Activated CD8-positive, alpha-beta memory T cell treated with anti-CD3 and anti-CD28 coated beads, Interleukin-2, amount 50 U/mL, for 1 hour (primary cell): Measurements from ENCODE around the gene EHBP1L1.
A peak's percentile ranks its signal among the peaks of the same experiment; 100 is the strongest.

ENCODE experiments used
- DNase-seq: peaks from one replicate; pipeline ENCODE4 v3.0.0-alpha.2; 2020; ENCODE audit errors: extremely low read depth

The EHBP1L1 gene

GRCh38 chr11:65595131-65595530 is 19.3 kb downstream of the EHBP1L1 start:
- DNase-seq, result no peak

DNA sequence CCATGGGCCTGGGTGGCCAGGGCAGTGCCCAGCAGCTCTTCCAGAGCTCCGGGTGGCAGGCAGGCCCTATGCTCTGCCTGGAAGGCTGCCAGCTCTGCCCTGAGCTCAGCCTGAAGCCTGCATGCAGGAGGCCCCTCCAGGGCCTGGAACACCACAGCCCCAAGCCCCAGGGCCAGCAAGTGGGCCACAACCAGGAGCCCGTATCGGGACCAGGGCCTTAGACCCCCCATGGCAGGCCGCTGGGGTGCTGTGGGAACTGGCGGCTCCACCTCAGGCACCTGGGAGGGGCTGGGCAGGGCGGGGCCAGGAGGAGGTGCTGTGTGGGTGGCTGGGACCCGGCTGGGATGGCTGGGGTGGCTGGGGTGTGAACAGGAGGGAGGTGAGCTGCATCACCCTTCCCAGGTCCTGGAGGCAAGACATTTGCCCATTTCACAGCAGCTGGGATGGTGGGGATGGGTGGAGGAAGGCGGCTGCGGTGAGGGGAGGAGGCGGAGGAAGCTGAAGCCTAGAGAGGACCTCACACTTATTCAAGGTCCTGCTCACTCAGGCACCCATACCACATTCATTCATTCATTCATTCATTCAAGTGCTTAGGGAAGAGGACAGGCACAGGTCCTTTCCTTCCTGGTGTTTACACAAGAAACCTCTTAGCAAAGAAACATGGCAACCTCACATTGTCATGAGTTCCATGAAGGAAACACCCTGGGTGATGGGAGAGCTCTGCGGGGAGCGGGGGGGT is 19.9 kb downstream of the EHBP1L1 start, which contains the start of gene KCNK7:
KCNK7 (minus strand) TSS at position 258 of the 739 bp plus-strand sequence; CDS start at position 230, 28 bp downstream.
- DNase-seq, result no peak

DNA sequence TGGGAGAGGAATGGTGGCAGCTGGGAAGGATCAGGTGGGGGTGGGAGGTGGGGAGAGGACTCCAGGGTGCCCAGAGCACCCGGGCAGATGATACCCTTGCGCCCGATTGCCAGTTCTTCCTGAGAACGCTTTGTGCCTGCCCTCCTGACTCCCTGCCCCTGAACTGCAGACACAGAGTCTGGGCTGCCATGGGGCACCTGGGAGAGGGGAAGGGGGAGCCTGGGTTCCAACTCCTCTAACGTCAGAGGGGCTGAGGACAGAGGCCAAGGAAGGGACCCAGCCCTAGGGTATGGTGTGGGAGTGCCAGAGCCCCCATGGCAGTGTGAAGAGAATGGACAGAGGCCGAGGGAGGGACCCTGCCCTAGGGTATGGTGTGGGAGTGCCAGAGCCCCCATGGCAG is 20.7 kb downstream of the EHBP1L1 start:
- no peak for DNase-seq

DNA sequence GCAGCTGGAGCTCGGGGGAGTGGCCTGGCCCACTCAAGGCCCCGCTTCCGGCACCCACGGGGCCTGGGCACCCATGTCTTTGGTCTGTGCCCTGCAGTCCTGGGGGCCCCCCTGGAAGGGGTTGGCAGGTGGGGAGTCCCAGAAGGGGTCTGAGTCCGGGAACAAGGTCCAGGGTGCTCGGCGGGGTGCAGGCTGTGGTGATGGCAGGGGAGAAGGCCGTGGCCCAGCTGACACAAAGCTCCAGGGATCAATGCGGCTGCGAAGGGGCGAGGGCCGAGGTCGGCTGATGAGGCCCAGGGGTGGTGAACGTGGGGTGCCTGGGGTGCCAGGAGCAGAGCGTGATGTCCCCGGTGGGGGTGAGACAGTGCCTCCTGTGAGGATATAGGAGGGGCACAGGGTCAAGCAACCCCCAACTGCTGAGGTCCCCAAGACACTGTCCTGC is 22.4 kb downstream of the EHBP1L1 start:
- DNase-seq, result no peak

- DNase-seq, result no peak
Measured at GRCh38 chr11:65599216-65599954, 23.5 kb downstream of the EHBP1L1 start.

DNA sequence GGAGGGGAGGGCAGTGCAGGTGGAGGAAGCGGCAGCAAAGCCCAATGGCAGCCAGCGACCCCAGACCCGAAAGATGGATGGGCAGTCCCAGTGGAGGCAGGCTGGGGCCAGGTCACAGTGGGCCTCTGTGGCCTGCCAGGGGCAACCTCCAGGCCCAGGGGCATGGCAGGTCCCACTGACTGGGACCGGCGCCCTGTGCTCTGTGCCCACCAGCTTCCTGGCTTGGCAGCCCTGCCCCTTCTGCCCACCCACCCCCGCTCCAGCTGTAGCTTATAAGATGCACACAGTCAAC is 24.0 kb downstream of the EHBP1L1 start:
- no peak for DNase-seq

DNA sequence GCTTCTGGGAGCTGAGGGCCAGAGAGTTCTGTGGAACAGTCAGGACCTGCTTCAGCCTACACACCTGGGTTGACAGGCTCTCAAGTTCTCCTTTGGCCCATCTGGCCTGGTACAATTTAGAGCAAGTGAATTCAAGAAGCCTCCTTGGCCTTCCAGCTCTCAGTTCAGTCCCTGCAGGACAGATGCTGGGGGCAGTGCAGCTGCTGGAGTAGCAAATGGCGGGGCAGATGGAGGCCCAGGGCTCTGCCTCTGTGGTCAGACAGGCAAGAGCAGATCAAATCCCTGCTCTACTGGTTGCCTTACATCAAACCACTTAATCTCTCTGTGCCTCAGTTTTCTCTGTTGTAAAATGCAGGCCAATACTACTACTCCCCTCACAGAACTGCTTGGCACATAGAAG is 28.4 kb downstream of the EHBP1L1 start:
- DNase-seq, result no peak

DNA sequence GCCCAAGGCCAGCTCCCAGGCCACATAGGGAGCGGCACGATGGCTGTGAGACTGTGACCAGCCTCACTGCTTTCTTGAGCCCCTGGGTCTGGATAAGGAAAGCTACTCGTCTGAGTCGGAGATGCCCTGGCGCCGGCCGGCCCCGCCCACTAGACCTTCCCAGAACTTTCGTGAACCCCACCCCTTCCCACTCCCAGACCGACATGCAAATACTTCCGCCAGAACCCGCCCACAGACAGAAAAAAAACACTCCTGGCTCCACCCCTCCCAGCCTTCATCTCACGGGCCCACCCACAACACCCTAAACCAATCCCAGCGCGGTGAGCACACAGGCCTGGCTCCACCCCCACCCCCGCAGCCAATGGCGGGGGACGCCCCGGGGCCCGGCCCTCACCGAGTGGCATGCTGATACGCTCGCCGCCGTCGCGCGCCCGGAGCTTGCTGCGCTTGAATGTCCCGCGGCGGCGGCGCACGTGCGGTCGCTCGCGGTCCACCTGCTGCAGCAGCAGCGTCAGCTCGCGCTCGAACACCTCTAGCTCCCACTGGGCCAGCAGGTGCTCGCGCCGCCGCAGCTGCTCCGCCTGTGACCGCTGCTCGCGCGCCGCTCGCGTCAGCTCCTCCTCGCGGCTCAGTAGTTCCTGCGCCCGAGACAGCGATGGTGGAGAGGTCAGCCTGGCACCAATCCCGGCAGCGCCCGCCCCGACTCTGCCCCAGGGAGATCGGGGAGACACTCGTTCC is 31.2 kb downstream of the EHBP1L1 start:
- DNase-seq, result no peak

- DNase-seq, result no peak
Measured at GRCh38 chr11:65607614-65608426, 32.0 kb downstream of the EHBP1L1 start.

DNA sequence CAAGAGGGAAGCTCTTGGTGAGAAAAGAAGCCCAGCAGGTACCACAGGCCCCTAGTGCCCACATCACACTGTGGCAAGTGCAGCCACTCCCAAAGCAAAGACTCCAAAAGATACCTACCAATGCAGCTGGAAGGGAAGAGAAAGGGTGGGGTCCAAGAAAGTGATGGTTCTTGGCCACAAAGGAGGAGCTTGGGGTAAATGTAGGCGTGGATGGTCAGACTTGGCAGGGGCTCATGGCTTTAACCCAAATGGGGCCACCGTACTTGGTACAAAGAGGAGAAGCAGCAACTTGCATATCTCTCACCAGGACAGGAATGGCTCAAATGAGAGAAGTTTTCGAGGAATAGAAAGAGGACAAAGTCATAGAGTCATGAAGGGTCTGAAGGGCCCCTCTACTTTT is 33.4 kb downstream of the EHBP1L1 start:
- DNase-seq, result no peak

- DNase-seq, result no peak
Measured at GRCh38 chr11:65609665-65610064, 33.8 kb downstream of the EHBP1L1 start.

- DNase-seq, result no peak
Measured at GRCh38 chr11:65610404-65610803, 34.6 kb downstream of the EHBP1L1 start.

DNA sequence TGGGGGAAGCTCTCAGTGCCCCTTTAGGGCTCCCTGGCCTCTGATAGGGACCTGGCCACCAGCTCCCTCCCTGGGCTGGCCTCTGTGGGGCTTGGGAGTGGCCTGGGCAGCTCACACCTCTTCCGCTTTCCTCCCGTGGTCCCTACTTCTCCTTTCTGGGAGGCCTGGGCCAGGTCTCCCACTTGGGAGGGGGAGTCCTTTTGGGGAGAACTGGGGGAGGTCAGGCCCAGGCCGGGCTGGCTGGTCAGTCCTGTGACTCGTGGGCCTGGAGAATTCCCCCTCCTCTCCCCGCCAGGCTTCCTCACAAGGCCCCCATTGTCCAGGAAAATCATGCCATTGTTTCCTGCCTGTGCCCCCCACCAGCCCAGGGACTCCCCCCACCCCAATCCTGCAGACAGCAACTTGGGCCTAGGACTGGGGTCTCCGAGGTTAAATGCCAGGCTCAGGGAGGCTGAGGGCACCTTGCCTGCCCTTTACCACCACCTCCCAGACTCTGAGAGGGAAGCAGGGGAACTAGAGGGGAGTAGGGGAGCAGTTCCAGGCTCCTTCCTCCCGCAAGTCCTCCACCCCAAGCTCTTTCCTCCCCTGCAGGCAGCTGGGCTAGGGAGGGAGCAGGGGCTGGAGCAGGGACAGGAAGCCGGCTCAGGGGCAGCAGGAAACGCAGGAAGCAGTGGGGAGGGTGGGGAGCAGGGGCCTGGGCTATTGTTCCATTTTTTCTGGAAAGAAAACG is 35.3 kb downstream of the EHBP1L1 start:
- no peak for DNase-seq

DNA sequence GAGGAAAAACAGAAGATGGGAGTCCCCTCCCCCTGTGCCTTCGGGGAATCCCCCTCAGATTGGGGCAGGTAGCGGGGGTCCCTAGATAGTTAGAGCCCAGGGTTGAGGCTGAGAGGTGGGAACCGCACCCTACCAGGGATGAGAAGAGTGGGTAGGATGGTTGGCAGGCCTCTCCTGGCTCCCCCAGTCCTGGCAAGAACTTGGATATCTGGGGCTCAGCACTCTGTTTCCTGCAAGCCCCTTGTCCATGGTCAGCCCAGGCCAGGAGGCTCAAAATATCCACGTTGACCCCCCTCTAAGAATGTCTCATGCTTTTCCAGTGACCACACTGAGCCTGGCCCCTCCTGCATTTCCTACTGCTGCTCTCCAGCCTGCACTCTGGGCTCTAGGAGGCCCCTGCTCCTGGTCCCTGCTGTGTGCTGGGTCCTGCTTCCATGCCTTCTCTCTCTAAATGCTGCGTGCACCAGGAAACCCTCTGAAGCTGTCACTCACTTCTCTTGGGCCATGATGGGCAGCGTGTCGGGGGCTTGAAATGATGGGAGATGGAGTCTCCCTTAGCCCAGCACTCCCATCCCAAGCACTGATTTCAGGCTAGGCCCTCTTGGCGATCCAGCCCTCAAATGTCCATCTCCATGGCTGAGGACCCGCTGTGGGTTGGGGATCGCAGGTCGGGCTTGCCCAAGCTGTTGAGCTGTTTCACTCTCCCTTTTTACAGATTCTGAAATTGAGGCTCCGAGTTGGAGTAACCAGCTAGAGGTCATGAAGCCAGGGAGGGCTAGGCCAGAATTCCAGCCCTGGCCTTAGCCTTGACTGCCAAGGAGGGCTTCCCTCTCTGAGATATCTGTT is 36.1 kb downstream of the EHBP1L1 start:
- no peak for DNase-seq

DNA sequence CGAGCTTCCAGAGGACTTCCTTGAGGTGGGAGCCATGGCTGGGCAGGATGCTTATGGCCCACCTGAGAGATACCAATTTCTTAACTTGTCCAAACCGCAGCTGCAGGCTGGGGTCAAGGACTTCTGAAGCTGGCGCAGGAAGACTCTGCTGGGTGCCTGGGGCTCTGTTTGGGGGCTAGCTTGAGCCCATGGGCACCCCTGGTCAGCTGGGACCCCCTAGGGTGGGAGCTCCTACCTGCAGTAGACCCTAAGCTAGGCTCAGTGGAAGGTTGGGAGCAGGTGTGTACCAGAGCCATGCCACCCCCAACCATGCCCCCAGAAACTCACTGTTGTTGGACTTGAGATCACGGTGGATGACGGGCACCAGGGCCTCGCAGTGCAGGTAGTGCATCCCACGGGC is 36.8 kb downstream of the EHBP1L1 start:
- DNase-seq, result no peak

DNA sequence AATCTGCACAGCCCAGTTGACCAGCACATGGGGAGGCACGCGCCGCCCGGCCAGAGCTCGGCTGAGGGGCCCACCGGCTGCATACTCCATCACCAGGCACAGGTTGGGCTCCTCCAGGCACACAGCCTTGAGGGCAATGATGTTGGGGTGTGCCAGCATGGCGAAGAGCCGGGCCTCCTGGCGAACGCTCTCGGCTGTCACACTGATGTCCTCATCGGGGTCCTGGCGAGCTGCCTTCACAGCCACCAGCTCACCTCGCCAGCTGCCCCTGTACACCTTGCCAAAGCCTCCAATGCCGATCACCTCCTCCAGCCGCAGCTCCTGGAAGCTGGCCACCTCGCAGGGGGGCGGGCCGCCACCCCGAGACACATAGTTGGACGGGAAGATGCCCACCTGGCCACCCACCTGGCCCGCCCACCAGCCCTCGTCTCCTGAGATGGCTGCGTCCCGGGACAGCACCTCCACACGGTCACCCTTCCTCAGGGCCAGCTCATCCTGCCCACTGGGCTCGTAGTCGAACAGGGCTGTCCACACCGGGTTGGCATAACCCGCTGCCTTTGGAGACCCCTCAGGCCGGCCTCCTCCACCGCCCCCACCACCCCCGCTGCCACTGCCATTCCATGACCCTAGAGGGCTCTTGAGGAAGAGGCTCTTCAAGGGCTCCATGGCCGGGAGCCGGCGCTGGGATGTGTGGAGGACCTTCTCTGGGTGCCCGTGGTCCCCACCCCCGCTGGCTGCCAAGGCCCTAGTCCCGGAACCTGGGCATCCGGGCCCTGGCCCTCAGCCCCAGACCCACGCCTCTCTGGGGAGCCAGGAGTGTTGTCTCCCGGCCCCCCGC is 37.5 kb downstream of the EHBP1L1 start:
- no peak for DNase-seq

GRCh38 chr11:65615229-65615949 is 39.5 kb downstream of the EHBP1L1 start, which contains the start of gene PCNX3:
Gene PCNX3, plus strand, starts transcription at chr11:65615776. Its CDS starts 536 bp downstream, at chr11:65616312.
- DNase-seq, result peak; percentile 100

DNA sequence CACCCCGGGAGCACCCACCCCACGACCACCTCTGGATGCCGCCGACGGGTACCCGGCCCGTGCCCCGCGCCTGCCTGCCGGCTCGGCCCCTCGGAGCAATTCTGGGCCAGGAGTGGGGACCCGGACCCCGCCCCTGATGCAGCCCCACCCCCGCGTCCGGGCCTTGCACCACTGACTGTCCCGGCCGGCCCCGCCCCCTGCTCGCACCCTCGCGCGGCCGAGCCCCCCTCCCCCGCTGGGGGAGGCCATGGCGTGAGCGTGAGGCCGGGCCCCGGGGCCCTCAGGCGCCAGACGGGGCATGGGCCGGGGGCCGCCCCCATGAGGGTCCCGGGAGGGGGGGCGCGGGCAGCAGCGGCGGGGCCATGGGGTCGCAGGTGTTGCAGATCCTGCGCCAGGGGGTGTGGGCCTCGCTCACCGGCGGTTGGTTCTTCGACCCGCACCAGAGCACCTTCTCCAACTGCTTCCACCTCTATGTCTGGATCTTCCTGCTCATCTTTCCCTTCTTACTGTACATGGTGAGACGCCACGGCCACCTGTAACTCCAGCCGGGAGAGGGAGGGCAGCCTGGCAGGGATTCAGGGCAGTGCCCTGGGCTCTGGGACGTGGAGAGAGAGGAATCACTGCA is 40.2 kb downstream of the EHBP1L1 start:
- DNase-seq, result no peak
